HG03097 (cell line): ENCODE measurements around the gene SHC4.
"Not testable (repeated sequence)": the region's sequence is repeated elsewhere in the genome, so short reads cannot be mapped to it uniquely, and the experiment has no call there.

Source experiments
- ATAC-seq: cut with Tn5 transposase; IDR thresholded peaks from one replicate; pipeline ENCODE4 v1.9.1; 2021; ENCODE audit not compliant: unreplicated experiment, low FRiP score

The SHC4 gene

DNA sequence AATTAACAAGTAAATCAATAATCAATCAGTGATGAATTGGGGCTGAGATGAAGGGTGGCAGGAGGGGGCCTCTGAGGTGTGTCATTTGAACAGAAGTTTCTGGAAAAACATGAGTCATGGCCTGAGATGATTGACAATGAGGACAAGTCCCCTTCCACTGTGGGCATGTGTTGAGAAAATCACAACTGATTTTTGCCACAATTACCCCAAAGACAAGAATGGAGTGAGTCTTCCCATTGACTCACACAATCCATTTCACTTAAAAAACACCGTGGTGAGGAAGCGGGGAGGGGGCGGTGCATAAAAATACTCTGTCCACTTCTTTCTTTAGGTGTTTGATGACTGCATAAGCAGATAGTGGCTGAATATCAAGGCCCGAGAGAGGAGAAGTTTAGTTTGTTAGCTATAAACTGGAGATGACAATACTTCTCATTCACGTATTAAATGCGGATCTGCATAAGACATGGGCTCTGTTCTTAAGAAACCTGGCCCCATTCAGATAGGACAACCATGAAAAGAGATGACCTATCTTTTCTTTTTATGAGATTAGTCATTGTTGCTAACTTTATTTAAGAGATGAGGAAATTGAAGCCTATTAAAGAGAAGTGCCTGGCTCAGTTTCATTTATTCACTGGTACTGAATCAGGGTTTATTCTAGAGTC lies 34.7 kb downstream of the SHC4 start:
- ATAC-seq: no peak

DNA sequence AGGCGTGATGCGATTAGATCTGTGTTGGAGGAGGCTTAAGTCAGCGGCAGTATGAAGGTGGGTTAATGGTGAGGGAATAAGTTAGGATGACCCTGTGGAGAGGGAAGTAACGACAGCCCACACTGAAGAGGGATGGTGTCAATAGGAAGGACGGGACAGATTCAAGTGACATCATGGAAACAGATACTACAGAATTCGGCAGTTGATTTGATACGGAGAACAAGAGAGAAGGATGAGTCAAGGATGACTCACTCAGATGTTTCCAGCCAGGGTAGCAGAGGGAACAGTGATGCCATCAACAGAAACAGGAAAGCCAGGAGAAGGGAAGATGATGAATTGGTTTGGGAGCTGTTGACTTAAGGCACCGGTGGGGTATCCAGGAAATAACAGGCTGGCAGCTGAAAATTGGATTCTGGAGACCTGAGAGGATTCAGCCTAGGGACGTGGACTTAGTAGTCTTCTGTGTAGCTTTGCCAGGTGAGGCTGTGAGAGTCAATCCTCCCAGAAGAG lies 38.0 kb downstream of the SHC4 start:
- ATAC-seq: no peak

DNA sequence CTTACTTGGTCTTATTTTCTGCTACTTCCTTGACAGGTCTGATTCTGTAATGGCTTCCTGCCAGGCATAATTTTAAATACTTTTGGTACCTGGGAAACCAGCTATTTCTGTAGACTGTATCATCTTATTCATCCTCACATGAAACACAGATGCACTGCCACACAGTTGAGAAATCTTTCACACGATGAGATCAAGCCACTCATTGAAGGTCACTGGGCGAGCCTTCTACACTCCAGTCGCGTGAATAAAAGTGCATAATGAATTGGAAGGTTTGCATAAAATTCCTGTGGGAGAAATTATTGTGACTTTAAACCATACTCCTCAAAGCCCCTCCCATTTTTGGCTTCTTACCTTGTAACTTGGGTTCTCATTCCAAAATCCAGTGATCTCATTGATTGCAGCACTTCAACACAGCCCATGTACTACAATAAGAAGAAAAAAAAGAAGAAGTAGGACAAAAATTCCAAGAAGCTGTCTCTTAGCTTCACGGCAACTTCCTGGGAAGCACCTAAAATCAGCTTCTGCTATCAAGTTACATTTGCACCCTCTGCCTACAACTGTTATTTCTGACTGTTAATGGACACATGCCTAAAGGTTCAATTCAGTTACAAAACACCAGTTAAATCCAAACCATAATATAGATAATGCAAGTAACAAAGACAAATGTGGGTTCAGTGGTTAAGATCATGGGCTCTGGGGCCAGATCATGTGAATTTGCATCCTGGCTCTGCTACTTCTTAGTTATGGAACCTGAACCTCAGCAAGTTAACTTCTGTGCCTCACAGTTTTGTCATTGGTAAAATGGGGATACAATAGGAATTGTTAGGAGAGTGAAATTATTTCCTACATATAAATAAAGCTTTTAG lies 39.0 kb downstream of the SHC4 start:
- no peak for ATAC-seq

DNA sequence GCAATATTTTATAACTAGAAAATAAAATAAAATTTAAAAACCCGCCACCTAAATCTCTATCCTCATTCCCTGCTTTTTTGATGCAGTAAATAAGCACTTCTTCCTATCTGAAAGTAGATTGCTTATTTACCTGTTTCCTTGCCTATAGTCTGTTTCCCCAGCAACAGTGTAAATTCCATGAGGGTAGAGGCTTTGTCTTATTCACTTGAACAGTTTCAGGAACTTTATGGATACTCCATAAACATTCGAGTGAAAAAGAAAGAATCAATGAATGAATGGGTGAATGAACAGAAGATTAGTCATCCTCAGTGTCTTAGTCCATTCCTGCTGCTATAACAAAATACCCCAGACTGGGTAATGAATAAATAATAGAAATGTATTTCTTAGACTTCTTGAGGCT lies 41.7 kb downstream of the SHC4 start:
- ATAC-seq: no peak

DNA sequence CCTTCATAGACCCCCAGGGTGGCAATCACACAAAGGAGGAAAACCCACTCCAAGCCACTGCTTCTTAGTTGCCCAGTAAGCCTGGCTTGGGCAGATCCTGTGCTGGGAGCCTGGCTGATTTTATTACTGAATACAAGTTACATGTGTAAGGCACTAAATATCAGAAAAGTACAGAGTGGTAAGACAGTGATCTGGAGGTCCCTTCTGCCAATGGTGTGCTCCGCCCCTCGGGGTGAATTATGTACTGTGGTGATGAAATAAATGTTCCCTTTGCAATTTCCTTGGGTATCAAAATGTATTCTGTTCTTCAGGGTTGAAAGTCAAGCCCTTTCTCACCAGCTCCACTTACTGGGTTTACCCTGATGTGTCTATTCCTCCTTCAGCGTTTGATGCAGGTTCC lies 47.0 kb downstream of the SHC4 start:
- ATAC-seq: no peak

DNA sequence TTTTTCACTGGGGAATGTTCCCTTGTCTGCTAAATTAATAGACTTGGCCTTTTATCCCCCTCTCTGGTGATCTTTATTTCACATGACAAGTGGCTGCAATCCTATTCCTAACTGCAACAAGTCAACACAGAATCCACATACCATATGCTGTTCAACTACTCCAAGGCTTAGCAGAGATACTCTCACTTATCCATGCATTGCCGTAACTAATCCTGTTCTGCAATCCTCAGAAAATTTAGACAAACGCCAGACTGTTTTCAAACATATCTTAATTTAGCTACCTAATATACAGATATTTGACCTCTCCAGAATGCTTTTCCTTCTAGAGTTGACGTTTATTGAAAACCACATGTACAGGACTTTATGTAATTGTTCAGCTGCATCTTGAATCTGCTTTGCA lies 47.9 kb downstream of the SHC4 start:
- no peak for ATAC-seq

DNA sequence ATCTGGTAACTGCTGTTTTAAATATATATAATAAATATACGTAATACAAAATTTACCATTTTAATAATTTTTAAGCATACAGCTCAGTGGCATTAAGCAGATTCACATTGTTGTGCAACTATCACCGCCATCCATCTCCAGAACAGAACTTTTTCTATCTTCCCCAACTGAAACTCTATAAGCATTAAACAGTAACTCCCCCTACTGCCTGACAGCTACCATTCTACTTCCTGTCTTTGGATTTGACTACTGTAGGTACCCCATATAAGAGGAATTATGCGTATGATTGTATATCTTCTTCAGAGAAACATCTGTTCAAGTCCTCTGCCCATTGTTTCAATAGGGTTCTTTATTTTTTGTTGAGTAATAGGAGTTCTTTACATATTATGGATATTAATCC lies 49.0 kb downstream of the SHC4 start:
- no peak for ATAC-seq

DNA sequence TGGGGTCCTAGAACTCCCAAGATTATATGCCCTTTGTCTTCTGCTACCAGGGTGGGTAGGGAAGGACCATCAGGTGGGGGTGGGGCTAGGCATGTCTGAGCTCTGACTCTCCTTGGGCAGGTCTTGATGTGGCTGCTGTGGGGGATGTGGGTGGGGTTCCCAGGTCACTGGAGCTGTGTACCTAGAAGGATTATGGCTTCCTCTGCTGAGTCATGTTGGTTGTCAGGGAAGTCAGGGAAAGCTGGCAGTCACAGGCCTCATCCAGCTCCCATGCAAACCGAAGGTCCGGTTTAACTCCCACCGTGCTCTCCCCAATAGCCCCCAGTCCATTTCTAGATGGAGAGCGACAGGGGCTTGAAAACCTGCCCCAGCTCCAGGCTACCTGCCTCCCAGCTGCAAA lies 50.6 kb downstream of the SHC4 start:
- no peak for ATAC-seq

DNA sequence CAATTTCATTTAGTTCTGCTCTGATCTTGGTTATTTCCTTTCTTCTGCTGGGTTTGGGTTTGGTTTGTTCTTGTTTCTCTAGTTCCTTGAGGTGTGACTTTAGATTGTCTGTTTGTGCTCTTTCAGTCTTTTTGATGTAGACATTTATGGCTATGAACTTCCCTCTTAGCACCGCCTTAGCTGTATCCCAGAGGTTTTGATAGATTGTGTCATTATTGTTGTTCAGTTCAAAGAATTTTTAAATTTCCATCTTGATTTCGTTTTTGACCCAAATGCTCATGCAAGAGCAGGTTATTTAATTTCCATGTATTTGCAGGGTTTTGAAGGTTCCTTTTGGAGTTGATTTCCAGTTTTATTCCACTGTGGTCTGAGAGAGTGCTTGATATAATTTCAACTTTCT lies 53.2 kb downstream of the SHC4 start:
- not testable (repeated sequence) for ATAC-seq

DNA sequence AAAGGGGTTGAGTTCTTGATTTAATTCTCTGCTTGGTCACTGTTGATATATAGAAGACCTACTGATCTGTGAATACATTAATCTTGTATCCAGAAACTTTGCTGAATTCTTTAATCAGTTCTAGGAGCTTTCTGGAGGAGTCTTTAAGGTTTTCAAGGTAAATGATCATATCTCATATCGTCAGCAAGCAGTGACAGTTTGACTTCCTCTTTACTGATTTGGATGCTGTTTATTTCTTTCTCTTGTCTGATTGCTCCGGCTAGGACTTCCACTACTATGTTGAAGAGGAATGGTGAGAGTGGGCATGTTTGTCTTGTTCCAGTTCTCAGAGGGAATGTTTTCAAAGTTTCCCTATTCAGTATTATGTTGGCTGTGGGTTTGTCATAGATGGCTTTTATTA lies 54.4 kb downstream of the SHC4 start:
- not testable (repeated sequence) for ATAC-seq

DNA sequence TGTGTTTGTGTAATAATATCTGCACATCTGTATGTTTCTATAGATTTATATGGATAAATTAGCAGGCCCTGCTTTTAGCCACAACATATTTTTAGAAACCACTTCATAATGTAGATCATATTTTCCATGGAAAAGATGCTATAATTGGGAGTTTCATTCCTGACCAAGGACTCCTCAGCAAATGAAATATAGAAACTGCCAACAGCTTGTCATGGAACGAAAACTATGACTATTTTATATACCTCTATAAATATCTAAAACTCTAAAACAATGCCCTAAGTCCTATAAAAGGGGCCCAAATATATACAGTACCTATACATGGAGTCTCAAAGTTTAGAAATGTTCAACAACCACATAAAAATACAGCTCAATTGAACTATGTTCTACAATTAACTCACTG lies 57.9 kb downstream of the SHC4 start:
- no peak for ATAC-seq

DNA sequence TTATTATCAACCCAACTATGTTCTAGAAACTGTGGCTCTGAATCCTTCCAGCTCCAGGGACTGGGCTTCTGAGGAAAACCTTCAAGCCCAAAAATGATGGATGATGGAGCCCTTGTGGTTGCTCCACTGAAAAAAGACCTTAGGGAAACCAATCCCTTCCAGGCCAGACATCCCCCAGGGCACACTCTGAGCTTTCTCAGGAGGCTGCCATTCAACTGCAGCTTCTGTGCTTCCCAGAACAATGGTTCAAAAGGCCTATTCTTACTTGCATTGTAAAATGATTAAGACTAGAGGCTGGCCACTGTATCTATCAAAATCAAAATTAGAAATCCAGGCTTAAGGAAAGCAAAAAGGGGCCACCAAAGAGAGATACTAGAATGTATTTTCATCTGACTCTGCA lies 58.5 kb downstream of the SHC4 start:
- ATAC-seq: no peak

DNA sequence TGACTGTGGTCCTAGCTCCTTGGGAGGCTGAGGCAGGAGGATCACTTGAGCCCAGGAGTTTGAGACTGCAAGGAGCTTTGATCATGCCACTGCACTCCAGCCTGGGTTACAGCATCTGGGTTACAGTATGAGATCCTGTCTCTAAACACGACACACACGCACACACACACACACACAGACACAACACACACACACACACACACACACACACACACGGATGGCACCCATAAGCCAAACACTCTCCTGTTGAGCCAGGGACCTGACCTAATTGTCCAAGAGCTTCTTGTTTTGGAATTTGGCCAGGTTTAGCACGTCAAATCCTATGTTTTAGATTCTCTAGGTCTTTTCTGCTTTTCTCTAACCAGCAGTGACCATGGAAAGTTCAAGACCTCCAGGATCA lies 59.0 kb downstream of the SHC4 start:
- no peak for ATAC-seq

DNA sequence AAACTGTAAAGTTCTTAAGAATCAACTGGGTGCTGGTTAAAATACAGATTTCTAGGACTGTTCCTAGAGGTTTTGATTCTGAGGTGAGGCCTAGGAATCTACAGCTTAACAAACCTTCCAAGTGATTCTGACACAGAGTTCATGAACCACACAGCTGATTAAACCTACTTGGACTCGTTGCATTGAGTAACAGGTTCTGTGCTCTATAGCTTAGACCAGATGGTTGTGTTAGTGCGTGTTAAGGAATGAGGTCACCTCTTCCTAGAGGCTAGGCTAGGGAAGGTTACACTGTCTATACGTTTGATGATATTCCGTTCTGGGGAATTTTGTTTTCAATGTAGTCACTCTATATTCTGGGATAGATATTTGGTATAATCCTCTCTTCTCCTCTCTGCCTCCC lies 63.9 kb downstream of the SHC4 start:
- ATAC-seq: no peak

DNA sequence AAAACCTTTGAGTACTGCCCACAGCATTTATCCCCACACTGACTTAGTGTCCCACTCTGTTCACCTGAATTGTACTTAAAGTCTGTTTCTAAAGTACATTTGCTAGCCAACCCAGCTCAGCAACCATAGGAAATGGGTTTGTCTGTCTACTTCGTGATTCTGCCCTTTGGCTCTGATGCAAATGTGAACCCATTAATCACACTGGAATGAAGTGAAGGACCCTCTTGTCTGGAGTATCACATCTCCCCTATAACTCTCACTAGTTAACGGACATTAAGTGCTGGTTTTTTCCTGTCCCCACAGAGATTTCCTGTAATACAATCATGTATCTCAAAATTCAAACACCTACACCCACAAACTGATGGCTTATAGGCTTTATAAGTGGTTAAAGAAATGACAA lies 65.3 kb downstream of the SHC4 start:
- ATAC-seq: no peak

DNA sequence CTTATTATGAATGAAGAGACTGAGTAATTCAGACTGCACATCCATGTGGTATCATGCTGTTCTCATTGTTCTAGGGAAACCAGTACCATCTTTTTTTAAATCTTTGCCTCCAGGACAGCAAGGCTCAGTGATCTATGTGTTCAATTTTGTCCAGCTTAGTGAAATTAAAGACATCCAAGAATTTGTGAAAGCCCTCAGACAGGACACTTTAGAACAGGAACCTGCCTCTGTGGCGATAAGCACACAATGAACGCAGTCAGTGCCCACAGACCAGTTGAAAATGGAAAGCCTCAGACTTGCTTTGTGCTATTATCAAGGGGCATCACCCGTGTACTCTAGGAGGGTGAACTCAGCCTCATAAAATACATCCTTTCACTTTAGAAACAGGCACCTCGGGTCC lies 65.7 kb downstream of the SHC4 start:
- no peak for ATAC-seq

DNA sequence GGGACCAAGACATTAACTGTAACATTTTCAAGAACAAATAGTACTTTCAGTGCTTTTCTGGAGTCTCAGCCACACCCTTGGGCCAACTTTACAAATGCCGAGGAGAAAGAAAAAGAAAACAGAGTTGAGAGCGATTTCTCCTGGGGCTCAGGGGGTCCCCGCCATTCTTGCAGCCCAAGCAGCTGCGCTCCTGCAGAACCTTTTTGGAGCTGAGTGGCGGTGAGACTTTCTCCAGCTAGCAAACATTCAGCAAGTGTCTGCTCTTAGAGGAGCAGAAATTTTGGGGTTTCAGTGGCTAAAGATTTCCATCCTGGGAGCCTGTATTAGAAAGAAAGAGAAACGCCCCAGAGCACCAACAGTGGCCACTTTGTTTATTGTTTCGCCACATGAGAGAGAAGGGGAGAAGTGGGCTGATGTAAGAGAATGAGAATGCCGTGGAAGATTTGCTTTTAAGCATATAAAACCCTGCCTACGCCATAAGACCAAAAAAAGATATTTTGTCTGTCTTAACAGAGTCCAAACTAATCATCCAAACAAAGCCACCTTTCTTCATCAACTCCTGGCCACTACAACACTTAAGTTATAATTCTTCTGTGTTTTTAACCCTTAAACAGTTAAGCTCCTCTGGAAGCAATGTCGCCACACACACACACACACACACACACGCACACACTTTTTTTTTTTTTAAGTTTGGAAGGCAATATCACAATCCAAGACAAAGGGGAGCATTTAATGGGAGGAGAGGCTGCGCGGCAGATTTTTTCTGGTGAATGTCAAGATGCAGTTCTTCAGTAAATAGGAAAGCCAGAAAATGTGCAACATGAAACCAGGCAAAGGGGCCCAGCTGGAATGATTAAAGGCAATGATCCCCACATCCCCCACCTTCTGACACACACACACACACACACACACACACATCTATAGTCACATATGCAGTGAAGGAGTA lies 66.6 kb downstream of the SHC4 start:
- no peak for ATAC-seq

DNA sequence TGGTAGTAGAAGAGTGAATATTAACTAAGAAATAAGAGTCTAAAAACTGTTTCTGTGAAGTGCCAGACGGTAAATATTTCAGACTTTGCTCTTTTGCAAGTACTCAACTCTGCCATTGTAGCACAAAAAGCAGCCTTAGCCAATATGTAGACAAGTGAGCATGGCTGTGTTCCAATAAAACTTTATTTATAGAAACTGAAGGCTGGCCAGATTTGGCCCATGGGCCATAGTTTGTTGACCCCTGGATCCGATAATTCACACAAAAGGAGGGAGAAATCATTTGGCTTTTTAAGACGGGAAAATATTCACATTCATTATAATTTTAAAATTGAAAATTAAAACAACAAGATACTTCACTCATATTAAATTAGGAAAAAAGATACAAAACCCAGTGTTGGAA lies 70.4 kb downstream of the SHC4 start:
- ATAC-seq: no peak

DNA sequence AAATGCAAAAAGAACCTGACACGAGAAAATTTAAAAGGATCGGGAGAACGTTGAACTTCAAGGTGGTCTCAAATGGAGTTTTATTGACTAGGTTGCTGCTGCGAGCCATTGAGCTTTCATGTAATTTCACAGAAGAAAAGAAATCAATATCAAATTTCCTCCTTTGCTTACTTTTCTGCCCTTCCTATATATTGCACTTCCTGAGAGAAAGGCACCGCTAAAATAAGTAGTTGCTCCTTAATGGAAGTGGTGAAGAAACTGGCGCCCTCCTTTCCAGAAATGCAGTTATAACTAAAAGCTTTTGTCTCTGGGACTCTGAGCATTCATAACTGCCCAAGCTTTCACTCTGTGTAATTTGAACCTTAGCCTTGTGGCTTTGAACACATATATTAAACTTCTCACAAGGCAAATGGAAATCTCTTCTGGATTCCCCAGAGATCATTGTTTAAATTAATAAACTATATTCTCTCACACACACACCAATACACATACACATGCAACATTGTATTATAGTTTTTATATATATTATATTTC lies 72.4 kb downstream of the SHC4 start:
- no peak for ATAC-seq

DNA sequence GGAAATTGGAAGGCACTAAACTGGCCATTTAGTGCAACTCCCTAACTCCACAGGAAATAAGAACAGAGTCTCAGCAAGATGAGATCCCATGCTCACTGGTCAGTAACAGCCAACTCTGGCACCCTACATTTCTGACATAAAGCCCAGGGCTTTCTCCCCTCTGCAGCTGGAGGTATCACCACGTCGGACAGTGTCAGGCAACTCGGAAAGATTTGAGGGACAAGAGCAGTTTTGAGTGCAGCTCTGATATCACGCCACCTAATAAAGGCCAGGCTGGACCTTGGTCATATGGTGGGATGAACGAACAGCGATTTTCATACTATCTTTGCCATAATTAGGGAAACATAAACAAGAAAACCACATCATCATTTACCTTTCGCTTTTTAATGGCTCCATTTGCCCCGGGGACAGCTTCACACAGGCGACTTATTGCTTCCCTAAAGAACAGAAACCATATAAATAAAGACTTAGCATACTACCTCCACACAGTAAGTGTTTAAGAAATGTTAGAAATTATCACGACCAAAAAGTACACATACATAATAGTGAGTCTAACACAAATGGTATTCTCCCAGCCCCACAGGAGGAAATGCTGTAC lies 73.2 kb downstream of the SHC4 start:
- ATAC-seq: no peak
